Measurements from ENCODE around the gene ZNF791. TPM values are rescaled to one million over a fixed set of nuclear protein-coding genes. Genes with fewer than 3 reads are reported as not detected.
A peak's percentile ranks its signal among the peaks of the same experiment; 100 is the strongest.

ZNF791 gene
- total and polyA plus RNA-seq, 2 of the 13 experiments (the other 11 are each of a cell fraction or from before 2014, with no cell fraction given): 12.8 to 17.4 TPM

GRCh38 chr19:12564016-12564664 lies 46.6 kb upstream of the ZNF791 start (continued):
- TF ChIP-seq ZFX (CRISPR knock-in tag; IDR thresholded peaks at IDR 0.05; ENCODE audit: low read depth): no peak; the same call in 1 of the 2 replicates
- peak; percentile 52; the same call in 1 of the 2 replicates for TF ChIP-seq SALL1 (CRISPR knock-in tag; IDR thresholded peaks at IDR 0.05)
- TF ChIP-seq PATZ1 (CRISPR knock-in tag; IDR thresholded peaks at IDR 0.05): no peak
- no peak for TF ChIP-seq ZNF10 (CRISPR knock-in tag; IDR thresholded peaks at IDR 0.05; ENCODE audit: borderline replicate concordance, low read depth)
- peak; percentile 68; the same call in 1 of the 2 replicates for TF ChIP-seq ZBED4 (CRISPR knock-in tag; IDR thresholded peaks at IDR 0.05; ENCODE audit: borderline replicate concordance)
- no peak for TF ChIP-seq ZNF234 (CRISPR knock-in tag; conservative IDR thresholded peaks at IDR 0.05)
- TF ChIP-seq NRL (CRISPR knock-in tag; IDR thresholded peaks at IDR 0.05; ENCODE audit: borderline replicate concordance): no peak
- TF ChIP-seq IRF2 (CRISPR knock-in tag; IDR thresholded peaks at IDR 0.05): 0 out of 2 replicates have a peak, but pooled peaks have one; percentile 34
- peak; percentile 60 for TF ChIP-seq TEAD3 (CRISPR knock-in tag; optimal IDR thresholded peaks at IDR 0.05; ENCODE audit: borderline replicate concordance)
- no peak for TF ChIP-seq NR0B2 (CRISPR knock-in tag; IDR thresholded peaks at IDR 0.05)
- no peak for TF ChIP-seq ZNF318 (CRISPR knock-in tag; IDR thresholded peaks at IDR 0.05)
- no peak for TF ChIP-seq CENPBD1 (CRISPR knock-in tag; IDR thresholded peaks at IDR 0.05; ENCODE audit: borderline replicate concordance, low read depth)
- no peak for TF ChIP-seq ZNF746 (CRISPR knock-in tag; IDR thresholded peaks at IDR 0.05)
